GM12878 (cell line): ENCODE measurements around the gene RRAS. TPM values are rescaled to one million over a fixed set of nuclear protein-coding genes. Genes with fewer than 3 reads are reported as not detected.

ENCODE experiments used
- ATF7 ChIP-seq: fragments of 450-650 bp; IDR thresholded peaks from 2 replicates; pipeline ENCODE4 v1.6.1; 2016; ENCODE audit warnings: low read depth, mild to moderate bottlenecking
- BCL3 ChIP-seq: IDR thresholded peaks from 2 replicates; pipeline ENCODE4 v1.6.1; 2011; ENCODE audit warnings: borderline replicate concordance, low read depth, mild to moderate bottlenecking, moderate library complexity, low read length; ENCODE audit not compliant: insufficient read depth, poor library complexity, severe bottlenecking
- BMI1 ChIP-seq: fragments of 450-650 bp; IDR thresholded peaks from 2 replicates; pipeline ENCODE4 v1.6.1; 2016; ENCODE audit warnings: mild to moderate bottlenecking, moderate library complexity, borderline replicate concordance
- CBX3 ChIP-seq: fragments of 200-600 bp; sonication (generic); IDR thresholded peaks from 2 replicates; pipeline ENCODE4 v1.6.1; 2016; ENCODE audit warnings: low read depth, borderline replicate concordance
- CUX1 ChIP-seq: IDR thresholded peaks from 2 replicates; pipeline ENCODE4 v1.6.1; 2012; ENCODE audit warnings: improper control_type of control experiment, low read depth, low read length; ENCODE audit not compliant: insufficient replicate concordance
- HCFC1 ChIP-seq: fragments of 150-350 bp; IDR thresholded peaks from 2 replicates; pipeline ENCODE4 v1.6.1; 2014; ENCODE audit warnings: low read length
- HDGF ChIP-seq: fragments of 450-650 bp; IDR thresholded peaks from 2 replicates; pipeline ENCODE4 v1.6.1; 2016; ENCODE audit warnings: antibody characterized with exemption
- IRF3 ChIP-seq: fragments of 450-650 bp; IDR thresholded peaks from 2 replicates; pipeline ENCODE4 v1.6.1; 2014; ENCODE audit warnings: mild to moderate bottlenecking
- LARP7 ChIP-seq: fragments of 450-650 bp; IDR thresholded peaks from 2 replicates; pipeline ENCODE4 v1.6.1; 2017; ENCODE audit warnings: mild to moderate bottlenecking
- MTA2 ChIP-seq: fragments of 450-650 bp; IDR thresholded peaks from 2 replicates; pipeline ENCODE4 v1.6.1; 2016; ENCODE audit warnings: low read depth, mild to moderate bottlenecking, moderate library complexity
- NR2F1 ChIP-seq: fragments of 450-650 bp; conservative IDR thresholded peaks from 2 replicates; pipeline ENCODE4 v1.6.1; 2017; ENCODE audit warnings: mild to moderate bottlenecking
- POLR2AphosphoS2 ChIP-seq: IDR thresholded peaks from 2 replicates; pipeline ENCODE4 v1.6.1; 2011; ENCODE audit warnings: low read depth, mild to moderate bottlenecking, low read length, improper control_type of control experiment, moderate library complexity
- SREBF1 ChIP-seq: IDR thresholded peaks from 2 replicates; pipeline ENCODE4 v1.6.1; 2012; ENCODE audit warnings: mild to moderate bottlenecking, low read length
- STAT1 ChIP-seq: fragments of 450-650 bp; conservative IDR thresholded peaks from 2 replicates; pipeline ENCODE4 v1.6.1; 2014; ENCODE audit warnings: antibody characterized with exemption, mild to moderate bottlenecking
- STAT3 ChIP-seq: IDR thresholded peaks from 2 replicates; pipeline ENCODE4 v1.6.1; 2011; ENCODE audit warnings: low read depth, low read length, improper control_type of control experiment
- SUPT20H ChIP-seq: IDR thresholded peaks from 2 replicates; pipeline ENCODE4 v1.6.1; 2011; ENCODE audit warnings: low read depth, mild to moderate bottlenecking, low read length, moderate library complexity, borderline replicate concordance; ENCODE audit not compliant: control insufficient read depth
- ZBTB40 ChIP-seq: fragments of 450-650 bp; IDR thresholded peaks from 2 replicates; pipeline ENCODE4 v1.6.1; 2016; ENCODE audit warnings: mild to moderate bottlenecking, moderate library complexity, borderline replicate concordance
- ZNF24 ChIP-seq: fragments of 450-650 bp; IDR thresholded peaks from 2 replicates; pipeline ENCODE4 v1.6.1; 2017; ENCODE audit warnings: antibody characterized with exemption, mild to moderate bottlenecking
- polyA plus RNA-seq, 11 experiments: library from polyadenylated mRNA; depleted of rRNA in 4 of 11; unstranded in 6 of 11; stranded (reverse) in 5 of 11; fragments of >200 nt; fragmentation: Nextera tagmentation in 4 of 11; fragmentation: Illumina TruSeq in 1 of 11; extraction: Ambion mirVana in 4 of 11; extraction: Trizol in 1 of 11; gene quantifications; 1 replicate in 1 of 11; 2 replicates in 10 of 11; pipeline versions ENCODE4 v1.2.1 to v1.2.3, GENCODE V29; 2011 to 2016; ENCODE audit warnings: inconsistent platforms in 2 of 11, missing spikeins in 2 of 11, low read depth in 1 of 11
- total RNA-seq, 4 experiments: library from RNA; depleted of rRNA in 3 of 4; stranded (reverse); fragments of >200 nt in 3 of 4; fragmentation: Illumina TruSeq in 1 of 4; extraction: Trizol in 1 of 4; gene quantifications; 2 replicates each; pipeline versions ENCODE4 v1.2.1 to v1.2.3, GENCODE V29; 2013 to 2021

The RRAS gene
- total and polyA plus RNA-seq, 10 of the 15 experiments (the other 5 are each of a cell fraction or from before 2014, with no cell fraction given) = 0.24 to 5.8 (median 1.8) TPM

- TF ChIP-seq MTA2 (no peak; the same call in 1 of the 2 replicates), BMI1 (no peak), IRF3 (0 out of 2 replicates have a peak, but pooled peaks have one; percentile 38), ATF7 (no peak), POLR2AphosphoS2 (peak; percentile 79), NR2F1 (peak; percentile 52), CBX3 (no peak), CUX1 (no peak), HDGF (peak; percentile 99), STAT1 (0 out of 2 replicates have a peak, but pooled peaks have one; percentile 42), STAT3 (no peak), SREBF1 (no peak), BCL3 (no peak), HCFC1 (peak; percentile 34; the same call in 1 of the 2 replicates), SUPT20H (no peak), ZNF24 (no peak), LARP7 (no peak), ZBTB40 (peak; percentile 70; the same call in 1 of the 2 replicates)
These were observed at the start of gene RRAS (continued) for GRCh38 chr19:49640113-49640898.
